SK-N-SH (cell line): ENCODE results near the gene UTRN. TPM values are rescaled to one million over a fixed set of nuclear protein-coding genes. Genes with fewer than 3 reads are reported as not detected.

ENCODE experiments used
- CTCF ChIA-PET: fragments of 300-600, 350-600 bp; formaldehyde crosslinking; extraction: SDS; loops from one replicate; lab custom pipeline; 2021; lab: Yijun Ruan, JAX
- POLR2A ChIA-PET: fragments of 350-600 bp; sonication (Branson Sonifier 250); formaldehyde crosslinking; extraction: SDS; loops from one replicate; lab custom pipeline; 2020; ENCODE audit warnings: antibody characterized with exemption, inconsistent platforms; lab: Yijun Ruan, JAX
- DNase-seq: peaks from one replicate; pipeline ENCODE4 v3.0.0; 2012
- H2AFZ ChIP-seq: fragments of 200-600 bp; sonication (generic); 2 replicates; pipeline ENCODE4 v1.8.1; 2016; ENCODE audit warnings: antibody characterized with exemption, mild to moderate bottlenecking, low read depth
- H3F3A ChIP-seq: fragments of 200-600 bp; sonication (generic); replicated peaks from 2 replicates; pipeline ENCODE3; 2016; ENCODE audit warnings: antibody characterized with exemption, mild to moderate bottlenecking; ENCODE audit not compliant: insufficient read depth
- H3K27ac ChIP-seq, 2 experiments: fragments of 200-500 bp in 1 of 2; fragments of 200-600 bp in 1 of 2; sonication (Bioruptor generic) in 1 of 2; sonication (generic), shearing (Covaris generic) in 1 of 2; 2 replicates each; pipeline versions ENCODE4 v1.5.1 to v1.6.1; 2014 to 2016; ENCODE audit warnings: low read depth in 2 of 2, inconsistent platforms in 1 of 2, low read length in 1 of 2, mild to moderate bottlenecking in 1 of 2, mixed read lengths in 1 of 2
- H3K27me3 ChIP-seq: fragments of 200-600 bp; sonication (generic), shearing (Covaris generic); 2 replicates; pipeline ENCODE4 v1.6.1; 2016; ENCODE audit warnings: mixed run types; ENCODE audit not compliant: insufficient read depth
- H3K36me3 ChIP-seq, 2 experiments: fragments of 200-500 bp in 1 of 2; fragments of 200-600 bp in 1 of 2; sonication (Bioruptor generic) in 1 of 2; sonication (generic) in 1 of 2; replicated peaks in 1 of 2; 2 replicates each; pipeline versions ENCODE3 to v1.5.1; 2014 to 2016; ENCODE audit warnings: low read length in 1 of 2, mild to moderate bottlenecking in 1 of 2; ENCODE audit not compliant: insufficient read depth in 2 of 2, control insufficient read depth in 1 of 2
- H3K4me1 ChIP-seq, 2 experiments: fragments of 200-500 bp in 1 of 2; fragments of 200-600 bp in 1 of 2; sonication (Bioruptor generic) in 1 of 2; sonication (generic), shearing (Covaris generic) in 1 of 2; 2 replicates each; pipeline versions ENCODE4 v1.5.1 to v1.6.1; 2014 to 2016; ENCODE audit warnings: low read depth in 1 of 2, low read length in 1 of 2, mixed run types in 1 of 2; ENCODE audit not compliant: insufficient read depth in 2 of 2, control insufficient read depth in 1 of 2
- H3K4me2 ChIP-seq: fragments of 200-600 bp; sonication (generic), shearing (Covaris generic); 2 replicates; pipeline ENCODE4 v1.6.1; 2017; ENCODE audit warnings: mixed run types
- H3K4me3 ChIP-seq, 2 experiments: fragments of 200-500 bp in 1 of 2; fragments of 200-600 bp in 1 of 2; sonication (Bioruptor generic) in 1 of 2; sonication (generic), shearing (Covaris generic) in 1 of 2; 2 replicates each; pipeline versions ENCODE4 v1.5.1 to v1.8.1; 2014 to 2016; ENCODE audit warnings: low read depth in 2 of 2, inconsistent platforms in 1 of 2, low read length in 1 of 2, mild to moderate bottlenecking in 1 of 2, mixed read lengths in 1 of 2, moderate library complexity in 1 of 2
- H3K79me2 ChIP-seq: fragments of 200-600 bp; sonication (generic); 2 replicates; pipeline ENCODE4 v1.8.1; 2017; ENCODE audit warnings: mild to moderate bottlenecking; ENCODE audit not compliant: insufficient read depth
- H3K9ac ChIP-seq: fragments of 200-600 bp; sonication (generic); 2 replicates; pipeline ENCODE4 v1.6.1; 2017; ENCODE audit warnings: mixed run types
- H3K9me2 ChIP-seq: fragments of 200-600 bp; sonication (generic); 2 replicates; pipeline ENCODE4 v1.6.1; 2017; ENCODE audit warnings: mixed run types
- H3K9me3 ChIP-seq: fragments of 200-600 bp; sonication (generic); 2 replicates; pipeline ENCODE4 v1.6.1; 2017; ENCODE audit warnings: mixed run types, mild to moderate bottlenecking, moderate library complexity
- H4K20me1 ChIP-seq: fragments of 200-600 bp; sonication (generic); 2 replicates; pipeline ENCODE4 v1.6.1; 2017; ENCODE audit warnings: mild to moderate bottlenecking, mixed run types; ENCODE audit not compliant: insufficient read depth
- CHD2 ChIP-seq: fragments of 150-350 bp; IDR thresholded peaks from 2 replicates; pipeline ENCODE4 v1.6.1; 2018; ENCODE audit warnings: low read length; ENCODE audit not compliant: partially characterized antibody
- CTCF ChIP-seq: fragments of 200-600 bp; sonication (generic); IDR thresholded peaks from 2 replicates; pipeline ENCODE4 v1.6.1; 2017; ENCODE audit warnings: antibody characterized with exemption, mild to moderate bottlenecking, moderate library complexity
- EP300 ChIP-seq, 2 experiments: IDR thresholded peaks; 2 replicates each; pipeline versions ENCODE4 v1.4.0 to v1.6.1; 2012; ENCODE audit warnings: borderline replicate concordance in 1 of 2, low read depth in 1 of 2, low read length in 1 of 2
- FOSL2 ChIP-seq: IDR thresholded peaks from 2 replicates; pipeline ENCODE4 v1.4.0; 2012; ENCODE audit warnings: low read depth, mild to moderate bottlenecking, moderate library complexity, borderline replicate concordance
- FOXM1 ChIP-seq: IDR thresholded peaks from 2 replicates; pipeline ENCODE4 v1.4.0; 2012; ENCODE audit warnings: low read depth, mild to moderate bottlenecking
- GABPA ChIP-seq: IDR thresholded peaks from 2 replicates; pipeline ENCODE4 v1.4.0; 2012; ENCODE audit warnings: low read depth, mild to moderate bottlenecking
- GATA2 ChIP-seq: sonication (generic); formaldehyde crosslinking; IDR thresholded peaks from 2 replicates; pipeline ENCODE4 v1.5.0; 2020; ENCODE audit warnings: mild to moderate bottlenecking, missing genetic modification reagents
- MEF2A ChIP-seq: IDR thresholded peaks from 2 replicates; pipeline ENCODE4 v1.4.0; 2012; ENCODE audit warnings: low read depth, borderline replicate concordance
- NRF1 ChIP-seq: IDR thresholded peaks from 2 replicates; pipeline ENCODE4 v1.6.1; 2012; ENCODE audit warnings: low read depth, mild to moderate bottlenecking, low read length
- RAD21 ChIP-seq: IDR thresholded peaks from 2 replicates; pipeline ENCODE4 v1.6.1; 2012; ENCODE audit warnings: mild to moderate bottlenecking, low read length
- REST ChIP-seq: IDR thresholded peaks from 2 replicates; pipeline ENCODE4 v1.6.1; 2012; ENCODE audit warnings: mild to moderate bottlenecking, low read depth, low read length, moderate library complexity
- RFX5 ChIP-seq: IDR thresholded peaks from 2 replicates; pipeline ENCODE4 v1.6.1; 2012; ENCODE audit warnings: mild to moderate bottlenecking, improper control_type of control experiment, low read length
- SIN3A ChIP-seq: IDR thresholded peaks from 2 replicates; pipeline ENCODE4 v1.6.1; 2012; ENCODE audit warnings: low read depth, mild to moderate bottlenecking, low read length, moderate library complexity, borderline replicate concordance
- TCF12 ChIP-seq: IDR thresholded peaks from 2 replicates; pipeline ENCODE4 v1.4.0; 2012
- USF1 ChIP-seq: IDR thresholded peaks from 2 replicates; pipeline ENCODE4 v1.4.0; 2012; ENCODE audit warnings: low read depth, borderline replicate concordance
- ZBTB33 ChIP-seq: IDR thresholded peaks from 2 replicates; pipeline ENCODE4 v1.4.0; 2012; ENCODE audit warnings: low read depth, borderline replicate concordance
- WGBS: methylation state at CpG from one replicate; pipeline ENCODE4 v1.1.6; 2017; ENCODE audit warnings: low lambda C conversion rate; 5-methylcytosine and 5-hydroxymethylcytosine counted together
- polyA plus RNA-seq, 3 experiments: library from polyadenylated mRNA; depleted of rRNA; stranded (reverse); fragments of >200 nt; gene quantifications; 2 replicates each; pipeline ENCODE4 v1.2.3, GENCODE V29; 2012

The UTRN gene
- polyA plus RNA-seq, 1 of the 3 experiments (the other 2 are of a cell fraction), result 6.8 TPM

GRCh38 chr6:144286503-144287393, 1.6 kb downstream of the UTRN start:
- Histone ChIP-seq H3K36me3 (no peaks in the 10 kb centered on the region), H3K4me2 (peak overlapping the region; percentile 91), H3F3A (no peaks in the 10 kb centered on the region), H3K79me2 (peaks cover 30% of the 10 kb centered on the region), H3K4me1 (no peaks in the 10 kb centered on the region; a peak in 1 of 4 replicates), H3K9me3 (no peaks in the 10 kb centered on the region), H3K9ac (peak overlapping the region; percentile 66), H3K27ac (peak overlapping the region; percentile 69 to 75; a peak in 3 of 4 replicates)
- DNase-seq, result peak; percentile 27
- ChIA-PET POLR2A (no interaction called here), CTCF (no interaction called here)
- no peak for TF ChIP-seq TCF12
- TF ChIP-seq GATA2 (CRISPR knock-in tag), result no peak
- TF ChIP-seq NRF1, result no peak
- no peak for TF ChIP-seq RFX5
- no peak for TF ChIP-seq EP300 (IDR thresholded peaks at IDR 0.05; ENCODE audit: borderline replicate concordance in 1 of 2, low read depth in 1 of 2, low read length in 1 of 2)
- TF ChIP-seq, all 33 proteins: peak for 0
- H2AFZ ChIP-seq, result peak overlapping the region; percentile 93
- 12% methylated on average over 23 of the region's 53 CpGs for WGBS
- no peaks in the 10 kb centered on the region for H3K9me2 ChIP-seq
- H3K27me3 ChIP-seq, result peaks cover 5% of the 10 kb centered on the region; the same call in 1 of the 2 replicates
- no peaks in the 10 kb centered on the region for H4K20me1 ChIP-seq
- peak overlapping the region; percentile 61 to 77 for H3K4me3 ChIP-seq

GRCh38 chr6:144289006-144289405, 3.9 kb downstream of the UTRN start:
- Histone ChIP-seq H3K27me3 (0 out of 2 replicates have a peak, but pooled peaks cover 5% of the 10 kb centered on the region), H3K4me2 (no peak overlapping the region), H3K27ac (no peak overlapping the region), H3K9me2 (no peaks in the 10 kb centered on the region), H3K79me2 (peaks cover 30% of the 10 kb centered on the region), H3K9ac (no peak overlapping the region), H3F3A (peaks cover 6% of the 10 kb centered on the region), H3K4me3 (no peak overlapping the region), H3K9me3 (no peaks in the 10 kb centered on the region), H4K20me1 (no peaks in the 10 kb centered on the region), H3K36me3 (no peaks in the 10 kb centered on the region), H3K4me1 (no peaks in the 10 kb centered on the region; a peak in 2 of 4 replicates), H2AFZ (no peak overlapping the region)
- CTCF ChIA-PET, result no interaction called here
- 50% methylated on average over 1 of the region's 1 CpG for WGBS
- POLR2A ChIA-PET, result no interaction called here
- DNase-seq, result no peak
- no peak for TF ChIP-seq RAD21
- no peak for TF ChIP-seq TCF12
- TF ChIP-seq MEF2A, result no peak
- TF ChIP-seq RFX5, result no peak
- TF ChIP-seq CHD2, result no peak
- TF ChIP-seq USF1, result no peak
- no peak for TF ChIP-seq REST
- no peak for TF ChIP-seq FOSL2
- TF ChIP-seq ZBTB33, result no peak
- no peak for TF ChIP-seq SIN3A
- no peak for TF ChIP-seq CTCF
- TF ChIP-seq FOXM1, result no peak
- no peak for TF ChIP-seq GABPA
